WTC11 (cell line): ENCODE data around the gene BRS3. TPM values are rescaled to one million over a fixed set of nuclear protein-coding genes. Genes with fewer than 3 reads are reported as not detected.

Source experiments
- ATAC-seq: fragments of 200-7000 bp; cut with Tn5 transposase; 2 replicates; pipeline ENCODE4 v1.10.0; 2021; ENCODE audit warnings: mild to moderate bottlenecking, moderate library complexity
- CTCF ChIA-PET: fragments of 300-600 bp; sonication (Branson Sonifier 250); formaldehyde crosslinking; loops from one replicate; lab custom pipeline; 2021; ENCODE audit warnings: antibody characterized with exemption; lab: Charles Lee
- POLR2A ChIA-PET: fragments of 350-600 bp; sonication (Branson Sonifier 250); formaldehyde crosslinking; loops from one replicate; lab custom pipeline; 2021; ENCODE audit warnings: antibody characterized with exemption; lab: Charles Lee
- DNase-seq: peaks from one replicate; pipeline ENCODE4 v3.0.0; 2021; ENCODE audit warnings: low spot score
- H3K27ac Mint-ChIP-seq: 2 replicates; pipeline ENCODE4 v1.8.0; 2021; ENCODE audit warnings: mixed read lengths
- H3K27me3 Mint-ChIP-seq: 2 replicates; pipeline ENCODE4 v1.8.0; 2021; ENCODE audit warnings: low read depth, mild to moderate bottlenecking, moderate library complexity, mixed read lengths
- H3K36me3 Mint-ChIP-seq: 2 replicates; pipeline ENCODE4 v1.8.0; 2021; ENCODE audit warnings: mixed read lengths
- H3K4me1 Mint-ChIP-seq: 2 replicates; pipeline ENCODE4 v1.8.0; 2022; ENCODE audit warnings: mixed read lengths
- H3K4me3 Mint-ChIP-seq: 2 replicates; pipeline ENCODE4 v1.8.0; 2021; ENCODE audit warnings: mild to moderate bottlenecking, moderate library complexity, mixed read lengths
- H3K9me3 Mint-ChIP-seq: 2 replicates; pipeline ENCODE4 v1.8.0; 2021; ENCODE audit warnings: mixed read lengths
- AFF4 ChIP-seq: sonication (generic); formaldehyde crosslinking; IDR thresholded peaks from 2 replicates; pipeline ENCODE4 v1.8.1; 2023; ENCODE audit warnings: mild to moderate bottlenecking, missing genetic modification reagents, borderline replicate concordance
- ATF2 ChIP-seq: sonication (generic); formaldehyde crosslinking; IDR thresholded peaks from 2 replicates; pipeline ENCODE4 v1.8.1; 2022; ENCODE audit warnings: low read depth, missing genetic modification reagents, borderline replicate concordance
- ATF6 ChIP-seq: sonication (generic); formaldehyde crosslinking; IDR thresholded peaks from 2 replicates; pipeline ENCODE4 v1.8.1; 2023; ENCODE audit warnings: mild to moderate bottlenecking, missing genetic modification reagents
- CREM ChIP-seq: sonication (generic); formaldehyde crosslinking; IDR thresholded peaks from 2 replicates; pipeline ENCODE4 v1.8.1; 2022; ENCODE audit warnings: mild to moderate bottlenecking, missing genetic modification reagents, moderate library complexity
- FOXK1 ChIP-seq: sonication (generic); formaldehyde crosslinking; IDR thresholded peaks from 2 replicates; pipeline ENCODE4 v1.8.0; 2022; ENCODE audit warnings: mild to moderate bottlenecking, moderate library complexity, missing genetic modification reagents
- FOXP1 ChIP-seq: sonication (generic); formaldehyde crosslinking; IDR thresholded peaks from 2 replicates; pipeline ENCODE4 v1.8.0; 2022; ENCODE audit warnings: missing genetic modification reagents, mild to moderate bottlenecking, moderate library complexity, borderline replicate concordance
- GABPB1 ChIP-seq: sonication (generic); formaldehyde crosslinking; IDR thresholded peaks from 2 replicates; pipeline ENCODE4 v1.8.1; 2023; ENCODE audit warnings: mild to moderate bottlenecking, missing genetic modification reagents
- OVOL2 ChIP-seq: fragments of 250-450 bp; sonication (Bioruptor Pico); IDR thresholded peaks from 2 replicates; pipeline ENCODE4 v1.9.0; 2021; ENCODE audit warnings: mild to moderate bottlenecking, borderline replicate concordance
- SP1 ChIP-seq: sonication (generic); formaldehyde crosslinking; conservative IDR thresholded peaks from 2 replicates; pipeline ENCODE4 v1.8.1; 2022; ENCODE audit warnings: missing genetic modification reagents
- ZNF121 ChIP-seq: sonication (generic); formaldehyde crosslinking; IDR thresholded peaks from 2 replicates; pipeline ENCODE4 v1.8.0; 2023; ENCODE audit warnings: missing genetic modification reagents
- ZNF396 ChIP-seq: fragments of 250-450 bp; sonication (Bioruptor Pico); IDR thresholded peaks from 2 replicates; pipeline ENCODE4 v1.8.0; 2021; ENCODE audit warnings: mild to moderate bottlenecking, moderate library complexity, borderline replicate concordance
- total RNA-seq: library from RNA; stranded (reverse); gene quantifications from 3 replicates; pipeline ENCODE4 v1.2.3, GENCODE V29; 2021
- TF ChIP-seq, protein P1 (sequence below): sonication (generic); formaldehyde crosslinking; IDR thresholded peaks from 2 replicates; pipeline ENCODE4 v1.8.1; 2023; ENCODE audit warnings: mild to moderate bottlenecking, moderate library complexity, missing genetic modification reagents
- TF ChIP-seq, protein P2 (sequence below): sonication (generic); formaldehyde crosslinking; IDR thresholded peaks from 2 replicates; pipeline ENCODE4 v1.8.1; 2022; ENCODE audit warnings: low read depth, mild to moderate bottlenecking, moderate library complexity, missing genetic modification reagents, borderline replicate concordance

Gene BRS3
- total RNA-seq, 1 experiment from 2014 or later = not detected

DNA sequence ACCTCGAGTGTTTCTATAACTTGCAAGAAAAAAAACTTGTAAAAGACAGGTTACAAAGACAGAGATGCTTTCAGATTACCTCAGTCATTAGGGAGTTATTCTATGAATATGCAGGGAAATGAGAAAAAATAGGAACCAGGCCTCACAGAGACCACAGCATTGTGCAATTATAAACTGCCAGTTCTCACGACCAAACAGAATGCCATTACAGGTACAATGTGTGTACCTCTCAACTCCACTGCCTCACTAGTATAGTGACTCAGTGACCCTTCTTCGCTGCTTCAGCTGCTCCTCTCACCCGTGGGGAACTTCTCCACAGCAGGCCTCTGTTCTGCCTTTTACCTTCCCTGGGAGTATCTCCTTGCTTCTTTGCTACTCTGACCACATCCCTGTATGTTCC is 7.3 kb downstream of the BRS3 start:
- CTCF ChIA-PET = no interaction called here
- POLR2A ChIA-PET = no interaction called here
- Mint-ChIP-seq H3K36me3 (no peaks in the 10 kb centered on the region), H3K4me3 (no peak overlapping the region), H3K27me3 (peaks cover 9% of the 10 kb centered on the region; the same call in 1 of the 2 replicates), H3K27ac (no peak overlapping the region), H3K4me1 (peaks cover 7% of the 10 kb centered on the region), H3K9me3 (no peaks in the 10 kb centered on the region)
- DNase-seq = no peak
- ATAC-seq = no peak
- TF ChIP-seq FOXP1 (no peak), ZNF396 (CRISPR knock-in tag) (no peak), AFF4 (no peak), ATF6 (CRISPR knock-in tag) (no peak), ATF2 (CRISPR knock-in tag) (no peak)

DNA sequence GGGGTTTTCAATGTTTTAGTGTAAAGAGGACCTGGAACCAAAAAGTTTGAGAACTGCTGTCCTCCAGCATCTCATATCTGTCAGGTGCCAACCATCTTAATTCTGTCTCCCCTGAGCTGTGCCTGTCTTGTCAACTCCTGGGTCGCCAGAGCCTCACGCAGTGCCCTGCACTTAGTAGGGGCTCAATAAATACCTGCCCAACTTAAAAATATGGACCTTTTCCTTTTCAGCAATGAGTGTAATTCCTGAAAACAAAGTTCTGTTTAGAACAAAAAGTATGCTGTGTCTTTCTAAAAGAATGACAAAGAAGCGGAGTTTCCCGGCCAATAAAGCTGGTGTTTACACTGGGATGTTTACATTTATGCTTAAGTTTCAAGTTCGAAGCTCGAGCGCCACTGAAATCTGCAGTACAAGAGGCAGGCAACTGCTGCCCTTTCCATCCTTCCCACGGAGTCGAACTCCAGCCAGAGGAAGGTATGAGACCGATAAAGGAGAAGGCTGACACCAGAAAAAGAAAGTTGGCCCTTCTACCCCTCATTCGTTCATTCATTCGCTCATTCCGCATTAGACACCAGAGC is 8.5 kb downstream of the BRS3 start:
- H3K4me3 Mint-ChIP-seq = peak overlapping the region; percentile 83
- H3K36me3 Mint-ChIP-seq = peaks cover 5% of the 10 kb centered on the region
- DNase-seq (no peak), ATAC-seq (no peak; the same call in 1 of the 2 replicates)
- peaks cover 7% of the 10 kb centered on the region for H3K4me1 Mint-ChIP-seq
- CTCF ChIA-PET = no interaction called here
- TF ChIP-seq OVOL2 = no peak
- POLR2A ChIA-PET = no interaction called here
- no peaks in the 10 kb centered on the region for H3K9me3 Mint-ChIP-seq
- peak overlapping the region; percentile 91 for H3K27ac Mint-ChIP-seq
- 0 out of 2 replicates have a peak, but pooled peaks cover 4% of the 10 kb centered on the region for H3K27me3 Mint-ChIP-seq

DNA sequence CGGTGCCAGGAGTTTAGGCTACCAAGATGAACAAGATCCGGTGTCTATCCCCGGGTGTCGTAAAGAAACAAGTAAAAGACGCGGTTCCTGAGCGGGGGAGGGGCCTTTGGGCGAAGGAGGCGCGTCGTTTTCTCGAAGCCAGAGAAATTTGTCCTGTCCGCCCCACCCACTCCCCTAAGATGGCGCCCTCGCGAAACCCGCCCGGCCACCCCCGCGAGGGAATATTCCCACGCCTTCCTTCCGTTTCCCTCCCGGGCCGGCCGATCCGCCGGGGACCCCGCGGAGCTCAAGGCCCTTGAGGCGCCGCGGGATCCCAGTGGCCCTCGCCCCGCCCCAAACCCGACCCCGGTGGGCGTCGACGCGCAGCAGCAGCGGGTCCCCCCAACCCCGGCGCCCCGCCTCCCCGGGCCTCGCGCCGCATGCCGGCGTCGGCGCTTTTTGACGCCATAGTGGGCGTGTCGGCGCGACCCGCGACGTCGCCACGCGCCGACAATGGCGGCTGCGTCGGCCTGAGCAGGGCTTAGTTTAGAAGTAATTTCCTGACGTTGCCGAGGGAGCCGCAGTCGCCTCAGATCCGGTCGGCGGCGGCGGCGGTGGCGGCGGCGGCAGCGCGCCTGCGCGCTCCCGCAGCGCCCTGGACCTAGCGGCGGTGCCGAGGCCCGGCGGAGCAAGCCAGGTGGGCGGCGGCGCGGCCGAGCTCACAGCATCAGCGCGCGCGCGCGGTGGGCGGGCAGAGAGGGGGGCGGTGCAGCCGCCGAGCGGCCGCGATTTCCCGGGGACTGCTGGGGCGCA is 9.2 kb downstream of the BRS3 start:
- DNase-seq = peak; percentile 70
- Mint-ChIP-seq H3K27me3 (0 out of 2 replicates have a peak, but pooled peaks cover 4% of the 10 kb centered on the region), H3K4me1 (peaks cover 7% of the 10 kb centered on the region), H3K4me3 (peak overlapping the region; percentile 93), H3K36me3 (peaks cover 9% of the 10 kb centered on the region), H3K9me3 (no peaks in the 10 kb centered on the region), H3K27ac (peak overlapping the region; percentile 91)
- no peak for TF ChIP-seq GABPB1
- TF ChIP-seq, protein P1, sequence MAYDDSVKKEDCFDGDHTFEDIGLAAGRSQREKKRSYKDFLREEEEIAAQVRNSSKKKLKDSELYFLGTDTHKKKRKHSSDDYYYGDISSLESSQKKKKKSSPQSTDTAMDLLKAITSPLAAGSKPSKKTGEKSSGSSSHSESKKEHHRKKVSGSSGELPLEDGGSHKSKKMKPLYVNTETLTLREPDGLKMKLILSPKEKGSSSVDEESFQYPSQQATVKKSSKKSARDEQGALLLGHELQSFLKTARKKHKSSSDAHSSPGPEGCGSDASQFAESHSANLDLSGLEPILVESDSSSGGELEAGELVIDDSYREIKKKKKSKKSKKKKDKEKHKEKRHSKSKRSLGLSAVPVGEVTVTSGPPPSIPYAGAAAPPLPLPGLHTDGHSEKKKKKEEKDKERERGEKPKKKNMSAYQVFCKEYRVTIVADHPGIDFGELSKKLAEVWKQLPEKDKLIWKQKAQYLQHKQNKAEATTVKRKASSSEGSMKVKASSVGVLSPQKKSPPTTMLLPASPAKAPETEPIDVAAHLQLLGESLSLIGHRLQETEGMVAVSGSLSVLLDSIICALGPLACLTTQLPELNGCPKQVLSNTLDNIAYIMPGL (CRISPR knock-in tag) = no peak
- TF ChIP-seq ZNF121 (CRISPR knock-in tag) = no peak
- TF ChIP-seq FOXP1 = no peak
- peak; percentile 82 for TF ChIP-seq CREM (CRISPR knock-in tag)
- 0 out of 2 replicates have a peak, but pooled peaks have one; percentile 7 for TF ChIP-seq FOXK1 (CRISPR knock-in tag)
- TF ChIP-seq, protein P2, sequence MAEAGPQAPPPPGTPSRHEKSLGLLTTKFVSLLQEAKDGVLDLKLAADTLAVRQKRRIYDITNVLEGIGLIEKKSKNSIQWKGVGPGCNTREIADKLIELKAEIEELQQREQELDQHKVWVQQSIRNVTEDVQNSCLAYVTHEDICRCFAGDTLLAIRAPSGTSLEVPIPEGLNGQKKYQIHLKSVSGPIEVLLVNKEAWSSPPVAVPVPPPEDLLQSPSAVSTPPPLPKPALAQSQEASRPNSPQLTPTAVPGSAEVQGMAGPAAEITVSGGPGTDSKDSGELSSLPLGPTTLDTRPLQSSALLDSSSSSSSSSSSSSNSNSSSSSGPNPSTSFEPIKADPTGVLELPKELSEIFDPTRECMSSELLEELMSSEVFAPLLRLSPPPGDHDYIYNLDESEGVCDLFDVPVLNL (CRISPR knock-in tag) = no peak
- TF ChIP-seq SP1 = peak; percentile 92
- ChIA-PET CTCF (interaction anchor here (0.7 kb wide), 1 partner anchor 197 kb away, joined by 3 read pairs; no protein-coding TSS in a partner anchor), POLR2A (interaction anchor here (0.5 kb wide), 1 partner anchor 365 kb away, joined by 4 read pairs; no protein-coding TSS in a partner anchor)
- peak; percentile 75 for ATAC-seq
